GM23338 (cell line): ENCODE measurements around the gene NARS2. TPM values are rescaled to one million over a fixed set of nuclear protein-coding genes. Genes with fewer than 3 reads are reported as not detected.

Experiments
- ATAC-seq: fragments of 200-7000 bp; cut with Tn5 transposase; 3 replicates; pipeline ENCODE4 v1.9.1; 2020
- DNase-seq: peaks from one replicate; pipeline ENCODE4 v3.0.0-alpha.2; 2015; ENCODE audit warnings: low spot score
- H2AFZ ChIP-seq: fragments of 200-600 bp; sonication (generic); 2 replicates; pipeline ENCODE4 v1.8.0; 2016; ENCODE audit warnings: antibody characterized with exemption, mild to moderate bottlenecking, moderate library complexity
- H3F3A ChIP-seq: fragments of 200-600 bp; sonication (generic); replicated peaks from 2 replicates; pipeline ENCODE4 v1.8.0; 2017; ENCODE audit warnings: antibody characterized with exemption, mixed run types, low read depth
- H3K27ac ChIP-seq: fragments of 200-600 bp; sonication (generic); 2 replicates; pipeline ENCODE4 v1.6.1; 2016; ENCODE audit warnings: low read depth
- H3K27me3 ChIP-seq: fragments of 200-600 bp; sonication (generic); 2 replicates; pipeline ENCODE4 v1.8.0; 2016; ENCODE audit warnings: mild to moderate bottlenecking, mixed run types, moderate library complexity; ENCODE audit not compliant: insufficient read depth
- H3K36me3 ChIP-seq: fragments of 200-600 bp; sonication (generic); 2 replicates; pipeline ENCODE4 v1.8.0; 2016; ENCODE audit warnings: mild to moderate bottlenecking; ENCODE audit not compliant: insufficient read depth
- H3K4me1 ChIP-seq: fragments of 200-600 bp; sonication (generic); 2 replicates; pipeline ENCODE4 v1.8.0; 2016; ENCODE audit warnings: mild to moderate bottlenecking, moderate library complexity; ENCODE audit not compliant: insufficient read depth
- H3K4me2 ChIP-seq: fragments of 200-600 bp; sonication (generic); 2 replicates; pipeline ENCODE4 v1.7.1; 2017; ENCODE audit warnings: mixed run types
- H3K4me3 ChIP-seq: fragments of 200-600 bp; sonication (generic); 2 replicates; pipeline ENCODE4 v1.6.1; 2016; ENCODE audit warnings: mixed run types
- H3K79me2 ChIP-seq: fragments of 200-600 bp; sonication (generic); replicated peaks from 2 replicates; pipeline ENCODE4 v1.8.0; 2017; ENCODE audit warnings: mild to moderate bottlenecking; ENCODE audit not compliant: insufficient read depth
- H3K9me2 ChIP-seq: fragments of 200-600 bp; sonication (generic); 2 replicates; pipeline ENCODE4 v1.8.0; 2017; ENCODE audit not compliant: insufficient read depth
- H4K20me1 ChIP-seq: fragments of 200-600 bp; sonication (generic); replicated peaks from 2 replicates; pipeline ENCODE4 v1.8.0; 2017; ENCODE audit warnings: mild to moderate bottlenecking; ENCODE audit not compliant: insufficient read depth
- H3K27ac Mint-ChIP-seq: 2 replicates; pipeline ENCODE4 v1.8.0; 2020; ENCODE audit warnings: inconsistent platforms, mild to moderate bottlenecking, moderate library complexity, mixed read lengths
- H3K27me3 Mint-ChIP-seq: 3 replicates; pipeline ENCODE4 v1.8.0; 2022; ENCODE audit warnings: low read depth, mild to moderate bottlenecking, moderate library complexity, mixed read lengths, inconsistent platforms; ENCODE audit not compliant: insufficient read depth, poor library complexity
- H3K36me3 Mint-ChIP-seq: 3 replicates; pipeline ENCODE4 v1.8.0; 2021; ENCODE audit warnings: low read depth, mild to moderate bottlenecking, inconsistent platforms, moderate library complexity, mixed read lengths
- H3K4me1 Mint-ChIP-seq: 3 replicates; pipeline ENCODE4 v1.8.0; 2020; ENCODE audit warnings: mild to moderate bottlenecking, inconsistent platforms, mixed read lengths
- H3K4me3 Mint-ChIP-seq: 3 replicates; pipeline ENCODE4 v1.8.0; 2021; ENCODE audit warnings: moderate library complexity, mild to moderate bottlenecking, inconsistent platforms, mixed read lengths
- H3K9me3 Mint-ChIP-seq: 3 replicates; pipeline ENCODE4 v1.8.0; 2020; ENCODE audit warnings: moderate library complexity, mild to moderate bottlenecking, inconsistent platforms, mixed read lengths
- CREB1 ChIP-seq: fragments of 250-450 bp; sonication (Bioruptor Pico); IDR thresholded peaks from 2 replicates; pipeline ENCODE4 v1.5.0; 2020; ENCODE audit warnings: low read depth, mild to moderate bottlenecking, moderate library complexity
- CTCF ChIP-seq, 2 experiments: fragments of 200-600 bp in 1 of 2; sonication (generic) in 1 of 2; conservative IDR thresholded peaks; 2 replicates each; pipeline versions ENCODE4 v1.5.1 to v1.6.1; 2016 to 2017; ENCODE audit warnings: antibody characterized with exemption in 2 of 2, low read depth in 2 of 2, mild to moderate bottlenecking in 2 of 2, moderate library complexity in 1 of 2
- ETS1 ChIP-seq: IDR thresholded peaks from 2 replicates; pipeline ENCODE4 v1.6.1; 2016; ENCODE audit warnings: antibody characterized with exemption
- EZH2 ChIP-seq: fragments of 200-600 bp; sonication (generic); IDR thresholded peaks from one replicate; pipeline ENCODE4 v1.8.0; 2017; ENCODE audit warnings: antibody characterized with exemption, mild to moderate bottlenecking, low read depth; ENCODE audit not compliant: unreplicated experiment
- EZH2phosphoT487 ChIP-seq: fragments of 200-600 bp; sonication (generic); IDR thresholded peaks from one replicate; pipeline ENCODE4 v1.8.1; 2018; ENCODE audit warnings: antibody characterized with exemption; ENCODE audit not compliant: unreplicated experiment
- JUNB ChIP-seq: IDR thresholded peaks from one replicate; pipeline ENCODE4 v1.6.1; 2016; ENCODE audit warnings: antibody characterized with exemption; ENCODE audit not compliant: unreplicated experiment
- NANOG ChIP-seq: IDR thresholded peaks from 2 replicates; pipeline ENCODE4 v1.6.1; 2016; ENCODE audit warnings: antibody characterized with exemption, borderline replicate concordance
- POLR2AphosphoS5 ChIP-seq: IDR thresholded peaks from 2 replicates; pipeline ENCODE4 v1.6.1; 2016; ENCODE audit warnings: antibody characterized with exemption, low read depth
- REST ChIP-seq: IDR thresholded peaks from one replicate; pipeline ENCODE4 v1.6.1; 2018; ENCODE audit warnings: antibody characterized with exemption; ENCODE audit not compliant: unreplicated experiment
- STAT1 ChIP-seq: IDR thresholded peaks from one replicate; pipeline ENCODE4 v1.6.1; 2016; ENCODE audit warnings: antibody characterized with exemption; ENCODE audit not compliant: unreplicated experiment
- ZNF114 ChIP-seq: fragments of 250-450 bp; sonication (Bioruptor Pico); IDR thresholded peaks from 2 replicates; pipeline ENCODE4 v1.5.0; 2020; ENCODE audit warnings: mild to moderate bottlenecking, moderate library complexity
- ZNF331 ChIP-seq: fragments of 250-450 bp; sonication (Bioruptor Pico); IDR thresholded peaks from 2 replicates; pipeline ENCODE4 v1.5.0; 2020; ENCODE audit warnings: low read depth, mild to moderate bottlenecking, moderate library complexity
- ZNF462 ChIP-seq: fragments of 250-450 bp; sonication (Bioruptor Pico); IDR thresholded peaks from 2 replicates; pipeline ENCODE4 v1.5.0; 2020; ENCODE audit warnings: mild to moderate bottlenecking, moderate library complexity
- polyA plus RNA-seq: library from polyadenylated mRNA; unstranded; fragments of >200 nt; fragmentation: Nextera tagmentation; extraction: Ambion mirVana; gene quantifications from 2 replicates; pipeline ENCODE4 v1.2.1, GENCODE V29; 2016
- total RNA-seq: library from RNA; depleted of rRNA; stranded (reverse); fragments of >200 nt; shearing (Covaris generic); gene quantifications from 2 replicates; pipeline ENCODE4 v1.2.3, GENCODE V29; 2014

Gene NARS2
- total and polyA plus RNA-seq, 2 experiments from 2014 or later, result 45.7 to 62.0 TPM

GRCh38 chr11:78576549-78577097 lies 2.0 kb upstream of the NARS2 start:
- Histone ChIP-seq H3K27ac (no peak overlapping the region), H3F3A (0 out of 2 replicates have a peak, but pooled peaks cover 4% of the 10 kb centered on the region), H3K4me3 (no peak overlapping the region), H3K79me2 (peaks cover 28% of the 10 kb centered on the region), H3K4me2 (peak overlapping the region; percentile 56; the same call in 1 of the 2 replicates), H3K9me2 (no peaks in the 10 kb centered on the region), H3K27me3 (no peaks in the 10 kb centered on the region), H3K36me3 (no peaks in the 10 kb centered on the region), H2AFZ (peak overlapping the region; percentile 86), H4K20me1 (no peaks in the 10 kb centered on the region), H3K4me1 (peaks cover 29% of the 10 kb centered on the region)
- peaks cover 2% of the 10 kb centered on the region for H3K27me3 Mint-ChIP-seq
- peaks cover 20% of the 10 kb centered on the region for H3K4me1 Mint-ChIP-seq
- no peak for TF ChIP-seq ZNF462 (CRISPR knock-in tag)
- no peak for TF ChIP-seq EZH2phosphoT487
- no peak for TF ChIP-seq STAT1
- TF ChIP-seq JUNB, result no peak
- no peak for TF ChIP-seq ETS1
- TF ChIP-seq POLR2AphosphoS5, result no peak
- TF ChIP-seq ZNF331 (CRISPR knock-in tag), result no peak
- TF ChIP-seq EZH2, result no peak
- TF ChIP-seq CREB1 (CRISPR knock-in tag), result no peak
- no peak for TF ChIP-seq REST
- no peak for TF ChIP-seq ZNF114 (CRISPR knock-in tag)
- TF ChIP-seq NANOG, result no peak
- TF ChIP-seq CTCF (conservative IDR thresholded peaks at IDR 0.05; ENCODE audit: low read depth in 2 of 2), result no peak
- H3K9me3 Mint-ChIP-seq, result no peaks in the 10 kb centered on the region; the same call in 2 of the 3 replicates
- H3K4me3 Mint-ChIP-seq, result no peak overlapping the region
- H3K27ac Mint-ChIP-seq, result no peak overlapping the region
- DNase-seq (no peak), ATAC-seq (no peak)
- no peaks in the 10 kb centered on the region; the same call in 2 of the 3 replicates for H3K36me3 Mint-ChIP-seq
